NCI-H446 (cell line): ENCODE measurements around the gene FOXE1.

ENCODE experiments used
- DNase-seq, 2 experiments: peaks; one replicate each; lab custom pipeline; 2025; lab: John Stamatoyannopoulos, UW

Gene FOXE1

DNA sequence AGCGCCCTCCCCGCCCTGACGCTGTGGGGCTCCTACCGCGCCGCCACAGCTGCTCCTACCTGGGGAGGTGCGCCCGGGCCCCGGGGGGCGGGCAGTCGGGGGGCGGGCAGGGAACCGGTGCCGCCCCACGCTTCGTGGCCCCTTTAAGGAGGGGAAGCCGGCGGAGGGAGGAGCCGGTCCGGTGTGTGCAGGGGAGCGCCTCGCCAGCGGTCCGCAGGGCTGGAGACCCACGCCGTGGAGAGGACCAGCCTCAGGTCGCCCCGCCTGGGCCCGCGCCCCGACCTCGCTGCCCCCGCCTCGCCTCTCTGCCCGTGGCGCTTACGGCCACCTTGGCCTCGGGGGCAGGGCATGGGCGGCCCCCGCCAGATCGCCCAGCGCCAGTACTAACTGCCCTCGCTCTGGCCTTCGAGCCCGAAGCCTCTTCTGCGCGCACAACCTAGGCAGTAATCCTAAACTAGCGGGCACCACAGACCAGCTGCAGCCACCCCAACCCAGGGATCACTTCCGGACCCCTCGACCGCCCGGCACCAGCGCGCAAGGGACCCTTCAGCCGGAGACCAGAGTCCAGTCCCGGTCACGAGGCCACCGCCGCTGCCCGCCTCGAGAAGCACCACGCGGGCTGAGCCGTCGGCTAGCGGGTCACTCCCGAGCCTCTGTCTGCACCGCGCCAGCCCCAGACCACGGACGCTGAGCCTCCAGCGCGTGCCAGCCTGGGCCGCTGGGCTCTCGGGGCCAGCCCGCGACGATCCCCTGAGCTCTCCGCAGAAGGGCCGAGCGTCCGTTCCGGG is at the start of gene FOXE1:
FOXE1 (plus strand) TSS at position 171 of the 788 bp plus-strand sequence. CDS start 689 bp downstream, outside the sequence.
- DNase-seq, result no peak

GRCh38 chr9:97804059-97804365 is 49.0 kb upstream of the FOXE1 start:
- DNase-seq, result no peak

GRCh38 chr9:97806721-97807120 is 46.3 kb upstream of the FOXE1 start:
- DNase-seq, result no peak

DNA sequence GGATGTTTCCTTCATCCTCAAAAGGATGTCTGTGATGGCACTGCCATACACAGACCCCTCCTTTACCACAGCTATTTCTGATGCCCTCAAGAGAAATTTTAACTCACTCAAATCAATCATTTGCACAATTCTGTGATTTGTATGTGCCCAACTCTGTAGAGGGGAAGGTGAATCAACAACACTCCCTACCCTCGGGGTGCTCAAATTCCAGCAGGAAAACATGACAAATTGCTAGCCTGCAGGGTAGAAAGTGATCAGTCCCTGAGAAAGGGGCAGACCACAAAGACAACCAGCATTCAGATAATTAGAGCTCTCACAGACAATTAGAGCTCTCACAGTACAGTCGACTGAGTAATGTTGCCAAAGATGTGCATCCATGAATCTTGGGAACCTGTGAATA is 45.3 kb upstream of the FOXE1 start:
- no peak for DNase-seq

GRCh38 chr9:97808415-97808814 is 44.6 kb upstream of the FOXE1 start:
- DNase-seq, result no peak

GRCh38 chr9:97808972-97809371 is 44.1 kb upstream of the FOXE1 start:
- no peak for DNase-seq

- no peak for DNase-seq
These were observed 43.2 kb upstream of the FOXE1 start for GRCh38 chr9:97809666-97810344.

GRCh38 chr9:97811533-97812246 is 41.3 kb upstream of the FOXE1 start:
- DNase-seq, result no peak

- no peak for DNase-seq
These were observed 40.8 kb upstream of the FOXE1 start for GRCh38 chr9:97812247-97812543.

- no peak for DNase-seq
These were observed 40.0 kb upstream of the FOXE1 start for GRCh38 chr9:97813072-97813471.

DNA sequence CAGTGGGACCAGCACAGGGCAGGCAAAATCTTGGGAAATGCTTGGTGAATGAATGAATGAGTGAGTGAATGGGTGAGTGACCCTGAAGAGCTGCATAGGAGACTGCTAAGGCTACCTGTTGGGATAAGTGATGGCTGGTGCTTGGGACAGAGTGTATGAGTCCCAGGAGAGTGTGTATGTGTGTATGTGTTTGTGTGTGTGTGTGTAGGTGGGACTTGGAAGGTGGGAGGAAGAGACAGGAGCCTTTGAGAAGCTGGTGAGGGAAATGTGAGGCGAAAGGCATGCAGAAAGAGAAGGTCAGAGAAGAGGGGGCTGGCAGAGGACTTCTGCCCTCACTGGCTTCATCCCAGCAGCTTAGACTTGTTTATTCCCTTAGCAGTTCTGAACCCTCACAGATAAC is 33.3 kb upstream of the FOXE1 start:
- DNase-seq, result no peak

GRCh38 chr9:97820373-97820772 is 32.7 kb upstream of the FOXE1 start:
- no peak for DNase-seq

GRCh38 chr9:97830884-97831829 is 21.9 kb upstream of the FOXE1 start:
- no peak for DNase-seq

DNA sequence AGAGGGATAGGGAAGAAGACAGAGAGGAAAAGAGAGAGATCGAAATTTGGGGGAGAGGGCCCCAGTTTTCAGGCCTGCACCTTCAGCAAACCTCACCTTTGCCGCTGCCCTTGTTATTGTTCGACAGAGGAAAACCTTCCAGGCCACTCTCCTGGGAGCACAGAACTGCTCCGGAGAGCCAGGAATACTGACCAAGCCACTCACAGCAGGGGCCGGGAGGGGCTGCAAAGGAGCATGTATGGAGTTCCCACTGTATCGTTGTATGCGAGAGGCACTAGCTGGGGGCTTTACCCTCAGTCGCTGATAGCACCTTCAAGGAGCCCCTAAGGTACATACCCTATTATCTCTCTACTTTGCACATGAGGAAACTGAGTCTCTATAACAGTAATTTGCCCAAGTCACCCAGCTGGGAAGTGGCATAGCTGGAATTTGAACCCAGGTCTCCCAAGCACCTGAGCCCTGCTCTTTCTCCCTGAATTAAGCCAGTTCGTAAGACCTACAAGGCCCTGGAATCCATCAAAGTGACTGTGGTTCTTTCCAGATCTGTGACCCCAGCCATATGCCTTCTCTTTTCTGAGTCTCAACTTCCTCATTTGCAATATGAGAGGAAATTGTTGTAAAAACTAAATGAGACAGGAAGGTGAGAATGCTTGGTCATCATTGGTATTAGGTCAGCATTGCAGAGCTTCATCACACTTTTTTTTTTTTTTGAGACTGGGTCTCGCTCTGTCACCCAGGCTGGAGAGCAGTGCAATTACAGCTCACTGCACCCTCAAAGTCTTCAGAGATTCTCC is 21.0 kb upstream of the FOXE1 start:
- DNase-seq, result no peak

GRCh38 chr9:97840521-97840920 is 12.5 kb upstream of the FOXE1 start:
- DNase-seq, result no peak

GRCh38 chr9:97842960-97843359 is 10.1 kb upstream of the FOXE1 start:
- DNase-seq, result no peak

- no peak for DNase-seq
These were observed 7.9 kb upstream of the FOXE1 start for GRCh38 chr9:97845130-97845529.

DNA sequence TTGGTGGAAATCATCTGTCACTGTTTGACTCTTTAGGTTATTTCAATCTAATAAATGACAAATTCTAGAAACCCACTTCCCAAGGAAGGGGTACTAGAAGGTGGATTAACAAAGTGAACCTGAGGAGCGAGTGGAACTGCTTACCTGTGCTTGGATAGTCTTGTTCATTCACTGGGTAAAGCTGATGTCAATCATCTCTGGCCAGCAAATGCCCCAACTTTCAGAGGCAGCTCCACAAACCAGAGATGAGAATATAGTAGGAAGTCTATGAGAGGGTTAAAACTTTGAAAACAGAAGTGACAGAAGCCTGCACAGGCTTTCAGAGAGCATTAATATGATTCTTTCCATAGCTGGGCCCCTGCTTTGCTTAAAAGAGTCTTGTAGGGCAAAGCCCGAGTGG is 7.3 kb upstream of the FOXE1 start:
- no peak for DNase-seq

- DNase-seq, result no peak
These were observed 6.7 kb upstream of the FOXE1 start for GRCh38 chr9:97846347-97846746.

GRCh38 chr9:97847474-97848214 is 5.4 kb upstream of the FOXE1 start:
- no peak for DNase-seq

- DNase-seq, result no peak
These were observed 4.9 kb upstream of the FOXE1 start for GRCh38 chr9:97848215-97848479.
